Measurements from ENCODE around the gene GPX4. TPM values are rescaled to one million over a fixed set of nuclear protein-coding genes. Genes with fewer than 3 reads are reported as not detected.

GPX4 gene
- total and polyA plus RNA-seq, 5 donors from 2014 or later, result 112 to 406 (median 341) TPM

GRCh38 chr19:1094978-1095701 lies 8.7 kb upstream of the GPX4 start, which contains the start of gene POLR2E:
Gene POLR2E (minus strand): TSS chr19:1095375. CDS start chr19:1095315, 60 bp downstream.
- DNase-seq (peak; percentile 96 to 98 (median 98)), ATAC-seq (ENCODE audit: low read depth in 2 of 2) (peak; percentile 98)
- no peaks in the 10 kb centered on the region for H3K36me3 Mint-ChIP-seq
- peaks cover 6% of the 10 kb centered on the region for H3K27me3 Mint-ChIP-seq
- Histone ChIP-seq H3K4me3 (ENCODE audit: low read depth, low read length) (peak within 1 kb of the TSS; percentile 64), H3K9me3 (ENCODE audit: control insufficient read depth in 2 of 2, low read length in 2 of 2) (no peaks in the 10 kb centered on the region), H3K27ac (ENCODE audit: insufficient read depth, low read length, poor library complexity, severe bottlenecking) (peak within 1 kb of the TSS; percentile 84), H3K27me3 (ENCODE audit: control insufficient read depth, insufficient read depth, low read length) (no peaks in the 10 kb centered on the region), H3K4me1 (ENCODE audit: control insufficient read depth, insufficient read depth, low read length, poor library complexity, severe bottlenecking) (peaks cover 44% of the 10 kb centered on the region), H3K36me3 (ENCODE audit: control insufficient read depth, insufficient read depth, low read length) (no peaks in the 10 kb centered on the region)
- peak within 1 kb of the TSS; percentile 89 to 96 (median 91) for H3K4me3 Mint-ChIP-seq
- H3K9me3 Mint-ChIP-seq, result peaks cover 0 to 3% (median 0%) of the 10 kb centered on the region in 7 donors
- peaks cover 4 to 53% (median 18%) of the 10 kb centered on the region in 4 donors for H3K4me1 Mint-ChIP-seq
- peak within 1 kb of the TSS; percentile 86 to 94 (median 93) for H3K27ac Mint-ChIP-seq

GRCh38 chr19:1097810-1098176 lies 6.0 kb upstream of the GPX4 start:
- Mint-ChIP-seq H3K4me1 (peaks cover 4 to 63% (median 22%) of the 10 kb centered on the region in 4 donors), H3K27me3 (peaks cover 6% of the 10 kb centered on the region)

GRCh38 chr19:1098177-1099051 lies 5.4 kb upstream of the GPX4 start:
- no peaks in the 10 kb centered on the region for H3K27me3 ChIP-seq (ENCODE audit: control insufficient read depth, insufficient read depth, low read length)
- H3K9me3 ChIP-seq (ENCODE audit: control insufficient read depth in 2 of 2, low read length in 2 of 2), result no peaks in the 10 kb centered on the region
- no peaks in the 10 kb centered on the region for H3K36me3 Mint-ChIP-seq
- H3K27ac ChIP-seq (ENCODE audit: insufficient read depth, low read length, poor library complexity, severe bottlenecking), result no peak overlapping the region
- peak overlapping the region in 1 of 4 donors; percentile 16 for H3K4me3 Mint-ChIP-seq
- H3K9me3 Mint-ChIP-seq, result peaks cover 0 to 4% (median 0%) of the 10 kb centered on the region in 7 donors
- no peak overlapping the region for H3K27ac Mint-ChIP-seq
- no peak for DNase-seq
- H3K36me3 ChIP-seq (ENCODE audit: control insufficient read depth, insufficient read depth, low read length), result no peaks in the 10 kb centered on the region
- H3K27me3 Mint-ChIP-seq, result peaks cover 6% of the 10 kb centered on the region
- ATAC-seq (ENCODE audit: low read depth in 2 of 2), result no peak
- H3K4me1 Mint-ChIP-seq, result peaks cover 4 to 66% (median 22%) of the 10 kb centered on the region in 4 donors
- H3K4me3 ChIP-seq (ENCODE audit: low read depth, low read length), result no peak overlapping the region
- H3K4me1 ChIP-seq (ENCODE audit: control insufficient read depth, insufficient read depth, low read length, poor library complexity, severe bottlenecking), result peaks cover 59% of the 10 kb centered on the region

More at GRCh38 chr19:1097810-1098176, 6.0 kb upstream of the GPX4 start:
- Mint-ChIP-seq H3K4me3 (no peak overlapping the region), H3K9me3 (peaks cover 0 to 4% (median 0%) of the 10 kb centered on the region in 7 donors), H3K27ac (no peak overlapping the region), H3K36me3 (no peaks in the 10 kb centered on the region)
- Histone ChIP-seq H3K9me3 (ENCODE audit: control insufficient read depth in 2 of 2, low read length in 2 of 2) (no peaks in the 10 kb centered on the region), H3K27me3 (ENCODE audit: control insufficient read depth, insufficient read depth, low read length) (no peaks in the 10 kb centered on the region), H3K27ac (ENCODE audit: insufficient read depth, low read length, poor library complexity, severe bottlenecking) (no peak overlapping the region), H3K4me1 (ENCODE audit: control insufficient read depth, insufficient read depth, low read length, poor library complexity, severe bottlenecking) (peaks cover 58% of the 10 kb centered on the region), H3K4me3 (ENCODE audit: low read depth, low read length) (no peak overlapping the region), H3K36me3 (ENCODE audit: control insufficient read depth, insufficient read depth, low read length) (no peaks in the 10 kb centered on the region)
- no peak for DNase-seq
- ATAC-seq (ENCODE audit: low read depth in 2 of 2), result no peak

- peak overlapping the region in 1 of 4 donors; percentile 65 for H3K4me3 Mint-ChIP-seq
- DNase-seq (no peak), ATAC-seq (ENCODE audit: low read depth in 2 of 2) (no peak)
- H3K9me3 ChIP-seq (ENCODE audit: control insufficient read depth in 2 of 2, low read length in 2 of 2), result no peaks in the 10 kb centered on the region
- peaks cover 48% of the 10 kb centered on the region for H3K4me1 ChIP-seq (ENCODE audit: control insufficient read depth, insufficient read depth, low read length, poor library complexity, severe bottlenecking)
- H3K27me3 Mint-ChIP-seq, result no peaks in the 10 kb centered on the region
- H3K27me3 ChIP-seq (ENCODE audit: control insufficient read depth, insufficient read depth, low read length), result no peaks in the 10 kb centered on the region
- no peak overlapping the region for H3K4me3 ChIP-seq (ENCODE audit: low read depth, low read length)
- peak overlapping the region in 2 of 3 donors; percentile 55 to 79 for H3K27ac Mint-ChIP-seq
- H3K36me3 ChIP-seq (ENCODE audit: control insufficient read depth, insufficient read depth, low read length), result no peaks in the 10 kb centered on the region
- H3K27ac ChIP-seq (ENCODE audit: insufficient read depth, low read length, poor library complexity, severe bottlenecking), result peak overlapping the region; percentile 15
- no peaks in the 10 kb centered on the region for H3K36me3 Mint-ChIP-seq
- peaks cover 0 to 4% (median 0%) of the 10 kb centered on the region in 7 donors for H3K9me3 Mint-ChIP-seq
- H3K4me1 Mint-ChIP-seq, result peaks cover 0 to 51% (median 13%) of the 10 kb centered on the region in 4 donors
These were observed 2.5 kb upstream of the GPX4 start for GRCh38 chr19:1101337-1101698.

GRCh38 chr19:1102407-1103131 lies 1.2 kb upstream of the GPX4 start:
- Mint-ChIP-seq H3K27me3 (no peaks in the 10 kb centered on the region), H3K9me3 (peaks cover 0 to 4% (median 0%) of the 10 kb centered on the region in 7 donors), H3K27ac (peak overlapping the region; percentile 79 to 93 (median 90)), H3K4me1 (peaks cover 0 to 54% (median 12%) of the 10 kb centered on the region in 4 donors), H3K36me3 (no peaks in the 10 kb centered on the region), H3K4me3 (peak overlapping the region; percentile 59 to 92 (median 78))
- peak overlapping the region; percentile 98 for H3K27ac ChIP-seq (ENCODE audit: insufficient read depth, low read length, poor library complexity, severe bottlenecking)
- H3K4me3 ChIP-seq (ENCODE audit: low read depth, low read length), result no peak overlapping the region
- DNase-seq, result peak in 1 of 3 donors; percentile 49
- no peaks in the 10 kb centered on the region for H3K9me3 ChIP-seq (ENCODE audit: control insufficient read depth in 2 of 2, low read length in 2 of 2)
- no peak for ATAC-seq (ENCODE audit: low read depth in 2 of 2)
- H3K4me1 ChIP-seq (ENCODE audit: control insufficient read depth, insufficient read depth, low read length, poor library complexity, severe bottlenecking), result peaks cover 45% of the 10 kb centered on the region
- no peaks in the 10 kb centered on the region for H3K27me3 ChIP-seq (ENCODE audit: control insufficient read depth, insufficient read depth, low read length)
- peaks cover 3% of the 10 kb centered on the region for H3K36me3 ChIP-seq (ENCODE audit: control insufficient read depth, insufficient read depth, low read length)

- Histone ChIP-seq H3K27ac (ENCODE audit: insufficient read depth, low read length, poor library complexity, severe bottlenecking) (peak overlapping the region; percentile 98), H3K4me1 (ENCODE audit: control insufficient read depth, insufficient read depth, low read length, poor library complexity, severe bottlenecking) (peaks cover 45% of the 10 kb centered on the region), H3K36me3 (ENCODE audit: control insufficient read depth, insufficient read depth, low read length) (peaks cover 3% of the 10 kb centered on the region), H3K4me3 (ENCODE audit: low read depth, low read length) (no peak overlapping the region), H3K27me3 (ENCODE audit: control insufficient read depth, insufficient read depth, low read length) (no peaks in the 10 kb centered on the region), H3K9me3 (ENCODE audit: control insufficient read depth in 2 of 2, low read length in 2 of 2) (no peaks in the 10 kb centered on the region)
- peaks cover 0 to 50% (median 12%) of the 10 kb centered on the region in 4 donors for H3K4me1 Mint-ChIP-seq
- H3K4me3 Mint-ChIP-seq, result peak overlapping the region; percentile 74 to 92 (median 85)
- peak overlapping the region; percentile 66 to 93 (median 90) for H3K27ac Mint-ChIP-seq
- H3K9me3 Mint-ChIP-seq, result peaks cover 0 to 3% (median 0%) of the 10 kb centered on the region in 7 donors
- ATAC-seq (ENCODE audit: low read depth in 2 of 2) (no peak), DNase-seq (no peak)
- H3K27me3 Mint-ChIP-seq, result no peaks in the 10 kb centered on the region
- no peaks in the 10 kb centered on the region for H3K36me3 Mint-ChIP-seq
These were observed 574 bp upstream of the GPX4 start for GRCh38 chr19:1103132-1103707.
